SIG-M5 treated with dmso at 0.1 percent for 504 hours (cell line): ENCODE results near the gene OR14A16.

Experiments
- DNase-seq: peaks from one replicate; lab custom pipeline; 2025; ENCODE audit not compliant: unreplicated experiment; lab: John Stamatoyannopoulos, UW

OR14A16 gene

GRCh38 chr1:247769603-247770002, 54.3 kb downstream of the OR14A16 start:
- no peak for DNase-seq
